B cell (primary cell): Measurements from ENCODE around the gene IGFL3. TPM values are rescaled to one million over a fixed set of nuclear protein-coding genes. Genes with fewer than 3 reads are reported as not detected.

ENCODE experiments used
- ATAC-seq: fragments of 200-7000 bp; cut with Tn5 transposase; one replicate; pipeline ENCODE4 v1.10.0; 2021; ENCODE audit warnings: low read depth, mild to moderate bottlenecking, moderate number of reproducible peaks, moderate library complexity
- CTCF ChIA-PET: fragments of 350-600 bp; sonication (Branson Sonifier 250); formaldehyde crosslinking; loops from one replicate; lab custom pipeline; 2021; ENCODE audit warnings: antibody characterized with exemption, inconsistent platforms; lab: Charles Lee
- POLR2A ChIA-PET: fragments of 350-600 bp; sonication (Branson Sonifier 250); formaldehyde crosslinking; loops from one replicate; lab custom pipeline; 2021; ENCODE audit warnings: antibody characterized with exemption; lab: Charles Lee
- DNase-seq: peaks from one replicate; pipeline ENCODE4 v3.0.0; 2013
- H2AFZ ChIP-seq: 2 replicates; pipeline ENCODE4 v1.6.1; 2012; ENCODE audit warnings: mild to moderate bottlenecking, low read depth, low read length; ENCODE audit not compliant: insufficient read depth, poor library complexity, severe bottlenecking
- H3K27ac ChIP-seq, 2 donors: 1 replicate in 1 of 2; 2 replicates in 1 of 2; pipeline ENCODE4 v1.5.1; 2012 to 2013; ENCODE audit warnings: low read length in 2 of 2, mild to moderate bottlenecking in 2 of 2, moderate library complexity in 1 of 2
- H3K27me3 ChIP-seq, 4 experiments: fragments of 200-600 bp in 1 of 4; sonication (generic) in 1 of 4; replicated peaks in 1 of 4; 1 replicate in 2 of 4; 2 replicates in 2 of 4; pipeline versions ENCODE4 v1.6.1 to v1.7.0; 2013 to 2016; ENCODE audit warnings: low read length in 3 of 4, mild to moderate bottlenecking in 2 of 4, mixed read lengths in 1 of 4, moderate library complexity in 1 of 4; ENCODE audit not compliant: insufficient read depth in 4 of 4, control insufficient read depth in 3 of 4; ENCODE audit errors: control extremely low read depth in 1 of 4
- H3K36me3 ChIP-seq, 2 experiments: replicated peaks in 1 of 2; 1 replicate in 1 of 2; 2 replicates in 1 of 2; pipeline versions ENCODE4 v1.6.1 to v1.7.1; 2013; ENCODE audit warnings: low read length in 1 of 2; ENCODE audit not compliant: insufficient read depth in 2 of 2, control insufficient read depth in 1 of 2; ENCODE audit errors: control extremely low read depth in 1 of 2, extremely low read depth in 1 of 2
- H3K4me1 ChIP-seq, 2 donors: fragments of 200-600 bp in 1 of 2; sonication (generic) in 1 of 2; 1 replicate in 1 of 2; 2 replicates in 1 of 2; pipeline versions ENCODE4 v1.5.1 to v1.6.1; 2013 to 2017; ENCODE audit warnings: low read length in 2 of 2; ENCODE audit not compliant: control insufficient read depth in 2 of 2, insufficient read depth in 2 of 2
- H3K4me2 ChIP-seq: replicated peaks from 2 replicates; pipeline ENCODE3; 2012; ENCODE audit warnings: mild to moderate bottlenecking, low read depth, low read length; ENCODE audit not compliant: poor library complexity, severe bottlenecking
- H3K4me3 ChIP-seq, 5 experiments: fragments of 200-600 bp in 1 of 5; sonication (generic) in 1 of 5; 1 replicate in 3 of 5; 2 replicates in 2 of 5; pipeline versions ENCODE4 v1.5.1 to v1.7.0; 2011 to 2016; ENCODE audit warnings: low read length in 4 of 5, mild to moderate bottlenecking in 4 of 5, low read depth in 2 of 5, control low read depth in 1 of 5, moderate library complexity in 1 of 5; ENCODE audit not compliant: insufficient read depth in 1 of 5; ENCODE audit errors: control extremely low read depth in 1 of 5, extremely low read depth in 1 of 5
- H3K79me2 ChIP-seq: fragments of 200-600 bp; sonication (generic); one replicate; pipeline ENCODE4 v1.6.0; 2016; ENCODE audit warnings: low read length; ENCODE audit not compliant: control insufficient read depth, insufficient read depth
- H3K9ac ChIP-seq: fragments of 200-600 bp; sonication (generic); 2 replicates; pipeline ENCODE4 v1.6.1; 2017; ENCODE audit warnings: mild to moderate bottlenecking, low read length, moderate library complexity
- H3K9me3 ChIP-seq, 3 donors: one replicate each; pipeline versions ENCODE4 v1.6.1 to v1.7.1; 2013; ENCODE audit warnings: low read length in 2 of 3; ENCODE audit not compliant: control insufficient read depth in 2 of 3, insufficient read depth in 1 of 3; ENCODE audit errors: control extremely low read depth in 1 of 3
- H4K20me1 ChIP-seq: 2 replicates; pipeline ENCODE4 v1.6.0; 2012; ENCODE audit warnings: mild to moderate bottlenecking, low read length; ENCODE audit not compliant: insufficient read depth, control insufficient read depth, poor library complexity, severe bottlenecking
- H3K27ac Mint-ChIP-seq: one replicate; pipeline ENCODE4 v1.8.0; 2021; ENCODE audit warnings: mixed read lengths
- H3K27me3 Mint-ChIP-seq: one replicate; pipeline ENCODE4 v1.8.0; 2021; ENCODE audit warnings: mixed read lengths
- H3K4me1 Mint-ChIP-seq: one replicate; pipeline ENCODE4 v1.8.0; 2021; ENCODE audit warnings: mixed read lengths
- H3K4me3 Mint-ChIP-seq: one replicate; pipeline ENCODE4 v1.8.0; 2021; ENCODE audit warnings: mixed read lengths
- H3K9me3 Mint-ChIP-seq: one replicate; pipeline ENCODE4 v1.8.0; 2022; ENCODE audit warnings: mixed read lengths; ENCODE audit not compliant: insufficient read depth
- CTCF ChIP-seq: fragments of 200-600 bp; IDR thresholded peaks from one replicate; pipeline ENCODE4 v1.8.0; 2022; ENCODE audit warnings: antibody characterized with exemption, mild to moderate bottlenecking
- EZH2 ChIP-seq: IDR thresholded peaks from 2 replicates; pipeline ENCODE4 v1.6.1; 2012; ENCODE audit warnings: borderline replicate concordance, low read depth, mild to moderate bottlenecking, moderate library complexity, low read length; ENCODE audit not compliant: insufficient read depth, poor library complexity, severe bottlenecking
- WGBS: methylation state at CpG from one replicate; pipeline ENCODE4 v1.1.5; 2013; ENCODE audit warnings: missing lambda C conversion rate; ENCODE audit not compliant: insufficient coverage; 5-methylcytosine and 5-hydroxymethylcytosine counted together
- intact Hi-C: fragments of 100-400 bp; cut with micrococcal nuclease; formaldehyde crosslinking; loops from one replicate; pipeline ENCODE4 v1.10.0; 2022
- polyA plus RNA-seq: library from polyadenylated mRNA; depleted of rRNA; stranded (reverse); fragments of >200 nt; gene quantifications from 2 replicates; pipeline ENCODE4 v1.2.3, GENCODE V29; 2012
- total RNA-seq, 2 donors: library from RNA; stranded (reverse); fragments of 120-200 nt in 1 of 2; gene quantifications; 1 replicate in 1 of 2; 2 replicates in 1 of 2; pipeline versions ENCODE4 v1.2.3 to v1.2.4, GENCODE V29; 2013 to 2022

Gene IGFL3
- total and polyA plus RNA-seq, 2 donors (not counting 1 experiment from before 2014, with no cell fraction given) = not detected

DNA sequence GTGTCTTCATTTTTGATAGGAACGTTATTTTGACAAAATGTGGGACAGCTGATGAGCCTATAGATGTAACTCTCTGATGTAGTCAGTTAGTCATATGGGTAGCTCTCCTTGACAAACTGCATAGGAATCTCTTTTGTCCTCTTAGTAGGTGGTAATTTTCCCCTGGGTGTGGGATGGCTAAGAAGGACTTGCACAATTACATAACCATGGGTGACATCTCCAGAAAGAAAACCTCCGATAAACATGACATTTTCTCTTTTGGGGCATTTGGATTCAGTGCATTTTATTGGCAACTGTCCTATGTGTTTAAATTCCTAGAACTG, 41.8 kb downstream of the IGFL3 start:
- Histone ChIP-seq H3K9ac (no peak overlapping the region), H2AFZ (no peak overlapping the region), H3K36me3 (no peaks in the 10 kb centered on the region), H3K27ac (no peak overlapping the region), H3K27me3 (peaks cover 0 to 26% (median 19%) of the 10 kb centered on the region in 4 experiments), H3K79me2 (no peaks in the 10 kb centered on the region), H3K9me3 (peaks cover 4 to 36% (median 32%) of the 10 kb centered on the region in 3 donors), H3K4me3 (no peak overlapping the region), H4K20me1 (no peaks in the 10 kb centered on the region), H3K4me1 (no peaks in the 10 kb centered on the region), H3K4me2 (no peak overlapping the region)
- ChIA-PET CTCF (interaction anchor here (1.6 to 1.8 kb wide), 2 partner anchors 107 to 109 kb away, joined by 5 to 7 read pairs; no protein-coding TSS in a partner anchor), POLR2A (no interaction called here)
- WGBS = 56% methylated on average over 1 of the region's 2 CpGs
- intact Hi-C loops = no loop called here
- no peak for TF ChIP-seq EZH2
- TF ChIP-seq CTCF = no peak
- H3K4me1 Mint-ChIP-seq = no peaks in the 10 kb centered on the region
- ATAC-seq (no peak), DNase-seq (no peak)
- H3K4me3 Mint-ChIP-seq = no peak overlapping the region
- peaks cover 13% of the 10 kb centered on the region for H3K9me3 Mint-ChIP-seq
- H3K27me3 Mint-ChIP-seq = peaks cover 54% of the 10 kb centered on the region
- H3K27ac Mint-ChIP-seq = no peak overlapping the region

- Mint-ChIP-seq H3K4me1 (no peaks in the 10 kb centered on the region), H3K27ac (no peak overlapping the region), H3K4me3 (no peak overlapping the region), H3K27me3 (peaks cover 59% of the 10 kb centered on the region), H3K9me3 (peaks cover 13% of the 10 kb centered on the region)
- peak; percentile 23 for TF ChIP-seq CTCF
- no peak for TF ChIP-seq EZH2
- DNase-seq = peak; percentile 12
- no peak overlapping the region for H2AFZ ChIP-seq
- H3K36me3 ChIP-seq = no peaks in the 10 kb centered on the region
- peaks cover 4 to 32% (median 32%) of the 10 kb centered on the region in 3 donors for H3K9me3 ChIP-seq
- intact Hi-C loops = no loop called here
- ChIA-PET CTCF (interaction anchor here (1.6 to 1.8 kb wide), 2 partner anchors 107 to 110 kb away, joined by 5 to 7 read pairs; no protein-coding TSS in a partner anchor), POLR2A (no interaction called here)
- H3K9ac ChIP-seq = no peak overlapping the region
- H3K79me2 ChIP-seq = no peaks in the 10 kb centered on the region
- peaks cover 0 to 3% of the 10 kb centered on the region in 2 donors for H3K4me1 ChIP-seq
- no peak overlapping the region for H3K27ac ChIP-seq
- H3K4me3 ChIP-seq = no peak overlapping the region
- ATAC-seq = no peak
- no peak overlapping the region for H3K4me2 ChIP-seq
- 54% methylated on average over 4 of the region's 4 CpGs for WGBS
- peaks cover 0 to 32% (median 22%) of the 10 kb centered on the region in 4 experiments for H3K27me3 ChIP-seq
- H4K20me1 ChIP-seq = no peaks in the 10 kb centered on the region
These were observed 42.4 kb downstream of the IGFL3 start for GRCh38 chr19:46081928-46082727.
